ENCODE data around the gene CCIN.
"Not testable (repeated sequence)": the region's sequence is repeated elsewhere in the genome, so short reads cannot be mapped to it uniquely, and the experiment has no call there.

The CCIN gene

DNA sequence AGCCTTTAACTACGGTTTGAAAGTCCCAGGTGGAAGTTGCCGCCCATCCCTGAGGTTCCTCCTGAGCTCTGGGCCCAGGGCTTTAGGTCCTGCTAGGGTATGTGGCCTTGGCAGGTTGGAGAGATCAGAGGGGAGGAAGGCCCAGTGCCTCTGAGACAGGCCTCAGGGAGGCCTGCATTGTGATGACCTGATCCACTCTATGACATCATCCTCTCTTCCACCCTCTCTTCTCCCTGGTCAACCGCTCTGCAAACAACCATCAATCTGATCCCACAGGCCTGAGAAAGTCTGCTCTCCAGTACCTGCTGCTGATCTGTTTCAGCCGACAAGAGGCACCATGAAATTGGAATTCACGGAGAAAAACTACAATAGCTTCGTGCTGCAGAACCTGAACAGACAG, at the start of gene CCIN:
CCIN (plus strand) TSS at position 223 of the 400 bp plus-strand sequence; CDS start at position 338, 115 bp downstream.
- H3K27ac Mint-ChIP-seq: no peak within 1 kb of the TSS
- no peaks in the 10 kb centered on the region for H3K36me3 Mint-ChIP-seq (ENCODE audit: low read depth)
- H3K9me3 Mint-ChIP-seq: no peaks in the 10 kb centered on the region
- H3K4me3 Mint-ChIP-seq: no peak within 1 kb of the TSS
- peaks cover 7% of the 10 kb centered on the region for H3K4me1 Mint-ChIP-seq (ENCODE audit: low read depth)
- no peaks in the 10 kb centered on the region for H3K27me3 Mint-ChIP-seq

DNA sequence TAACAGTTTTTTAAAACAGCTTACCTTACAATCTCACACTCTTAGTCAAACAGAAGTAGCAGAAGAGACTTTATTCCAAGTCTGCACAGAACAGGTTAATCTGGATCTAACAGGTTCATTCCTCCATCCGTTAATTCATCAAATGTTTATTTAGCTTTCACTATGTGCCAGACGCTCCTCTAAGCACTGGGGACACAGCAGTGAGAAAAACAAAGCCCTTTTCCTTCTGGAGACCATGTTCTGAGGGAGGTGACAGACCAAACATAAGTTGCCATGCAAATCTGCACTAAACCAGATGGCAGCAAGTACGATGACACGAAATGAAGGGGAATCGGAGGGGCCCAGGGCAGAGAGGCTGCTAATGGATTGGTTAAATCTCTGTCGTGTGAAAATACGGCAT, 49.7 kb upstream of the CCIN start:
- no peaks in the 10 kb centered on the region for H3K4me1 Mint-ChIP-seq (ENCODE audit: low read depth)

DNA sequence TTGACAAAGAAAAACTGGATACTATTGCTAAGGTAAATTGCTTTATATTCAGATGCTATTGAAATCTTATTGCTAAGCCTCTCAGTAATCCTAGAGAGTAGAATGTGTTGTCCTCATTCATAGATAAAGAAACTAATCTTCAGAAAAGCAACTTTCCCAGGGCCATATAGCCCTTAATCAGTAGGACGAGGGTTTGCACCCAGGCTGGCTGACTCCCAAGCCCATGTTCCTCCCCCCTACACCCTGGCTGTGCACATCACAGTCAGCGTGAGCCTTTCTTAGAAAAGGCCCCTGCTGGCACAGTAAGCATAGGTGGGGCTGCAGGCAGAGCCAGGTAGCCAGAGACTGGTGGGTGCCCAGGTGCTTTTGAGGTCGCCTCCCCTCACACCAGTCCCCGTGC, 48.5 kb upstream of the CCIN start:
- peaks cover 5% of the 10 kb centered on the region for H3K4me1 Mint-ChIP-seq (ENCODE audit: low read depth)
- H3K4me3 Mint-ChIP-seq: no peak overlapping the region

More for the DNA sequence above, 49.7 kb upstream of the CCIN start:
- Mint-ChIP-seq H3K27me3 (no peaks in the 10 kb centered on the region), H3K27ac (no peak overlapping the region), H3K9me3 (no peaks in the 10 kb centered on the region), H3K4me3 (no peak overlapping the region), H3K36me3 (ENCODE audit: low read depth) (peaks cover 8% of the 10 kb centered on the region)

DNA sequence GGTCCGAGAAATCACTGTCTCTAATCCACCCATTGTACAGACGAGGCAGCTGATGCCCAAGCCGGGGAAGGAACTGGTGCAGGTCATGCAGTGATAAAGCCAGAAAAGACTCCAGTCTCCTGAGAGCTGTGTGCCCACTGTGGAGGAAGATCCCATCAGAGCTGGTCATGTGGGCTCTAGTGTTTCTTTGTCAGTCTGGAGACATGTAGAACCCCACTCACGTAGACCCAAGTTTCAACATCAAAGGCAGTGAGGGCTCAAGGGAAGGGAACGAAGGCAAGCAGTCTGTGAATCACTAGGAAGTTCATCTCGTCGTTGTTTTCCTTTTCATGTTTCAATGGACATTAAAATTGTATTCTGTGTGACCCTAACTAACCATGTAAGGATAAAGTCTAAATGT, 47.2 kb upstream of the CCIN start:
- H3K27ac Mint-ChIP-seq: no peak overlapping the region
- peaks cover 5% of the 10 kb centered on the region for H3K4me1 Mint-ChIP-seq (ENCODE audit: low read depth)
- H3K36me3 Mint-ChIP-seq (ENCODE audit: low read depth): peaks cover 8% of the 10 kb centered on the region
- no peaks in the 10 kb centered on the region for H3K9me3 Mint-ChIP-seq
- no peak overlapping the region for H3K4me3 Mint-ChIP-seq
- H3K27me3 Mint-ChIP-seq: no peaks in the 10 kb centered on the region

More for the DNA sequence above, 48.5 kb upstream of the CCIN start:
- Mint-ChIP-seq H3K27me3 (no peaks in the 10 kb centered on the region), H3K27ac (no peak overlapping the region), H3K9me3 (no peaks in the 10 kb centered on the region), H3K36me3 (ENCODE audit: low read depth) (peaks cover 8% of the 10 kb centered on the region)

DNA sequence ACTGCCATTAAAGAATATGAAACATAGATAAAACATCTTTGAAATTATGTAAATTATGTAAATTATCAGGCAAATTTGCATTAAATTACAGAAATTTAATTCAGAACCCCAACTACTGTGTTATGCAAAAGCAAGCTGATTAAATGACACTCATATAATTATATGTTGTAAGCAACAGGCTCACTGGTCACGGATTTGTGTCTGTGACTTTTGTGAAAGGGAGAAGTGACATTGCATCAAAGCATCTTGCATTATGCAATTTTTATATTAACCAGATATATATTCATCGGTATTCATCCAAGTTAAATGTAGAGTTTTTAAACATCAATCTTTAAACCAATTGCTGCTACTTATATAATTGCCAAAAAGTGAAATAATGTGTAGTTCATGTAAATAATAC, 45.7 kb upstream of the CCIN start:
- H3K4me1 Mint-ChIP-seq (ENCODE audit: low read depth): peaks cover 14% of the 10 kb centered on the region
- peaks cover 4% of the 10 kb centered on the region for H3K36me3 Mint-ChIP-seq (ENCODE audit: low read depth)
- no peaks in the 10 kb centered on the region for H3K27me3 Mint-ChIP-seq
- H3K4me3 Mint-ChIP-seq: no peak overlapping the region
- H3K27ac Mint-ChIP-seq: no peak overlapping the region
- no peaks in the 10 kb centered on the region for H3K9me3 Mint-ChIP-seq

DNA sequence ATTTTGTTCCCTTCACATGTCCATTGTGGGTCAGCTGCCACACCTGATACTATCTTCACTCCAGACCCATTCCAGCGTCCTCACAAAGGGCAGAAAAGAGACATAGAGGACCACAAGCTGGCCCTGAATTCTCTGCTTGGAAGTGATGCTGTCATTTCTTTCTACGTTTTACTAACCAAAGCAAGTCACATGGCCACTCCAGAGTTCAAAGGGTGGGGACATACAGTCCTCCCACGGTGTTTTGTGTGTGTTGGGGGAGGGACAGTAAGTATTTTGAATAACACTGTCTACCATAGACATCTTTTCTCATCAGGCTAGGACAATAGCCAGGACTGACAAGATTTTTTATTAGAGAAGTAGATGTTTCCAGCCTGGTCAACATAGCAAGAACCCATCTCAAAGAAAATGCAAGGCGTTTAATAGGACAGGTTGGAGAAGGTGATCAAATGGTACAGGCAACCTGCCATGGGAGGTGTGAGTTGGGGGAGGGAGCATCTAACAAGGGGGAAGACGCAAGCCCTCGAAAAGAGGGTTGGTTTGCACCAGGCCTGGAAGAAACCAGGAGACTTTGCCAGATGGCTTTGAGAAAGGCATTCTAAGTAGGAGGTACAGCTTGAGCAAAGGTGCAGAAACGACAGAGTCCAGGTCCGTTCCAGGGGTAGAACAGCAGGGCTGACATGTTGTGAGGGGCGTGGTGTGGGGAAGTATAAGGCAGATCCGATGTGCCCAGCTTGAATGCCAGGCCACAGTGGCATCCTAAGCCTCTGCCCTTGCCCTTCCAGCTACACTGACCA, 43.9 kb upstream of the CCIN start:
- H3K36me3 Mint-ChIP-seq (ENCODE audit: low read depth): peaks cover 4% of the 10 kb centered on the region
- no peak overlapping the region for H3K4me3 Mint-ChIP-seq
- no peak overlapping the region for H3K27ac Mint-ChIP-seq
- H3K9me3 Mint-ChIP-seq: no peaks in the 10 kb centered on the region
- H3K4me1 Mint-ChIP-seq (ENCODE audit: low read depth): peaks cover 14% of the 10 kb centered on the region
- no peaks in the 10 kb centered on the region for H3K27me3 Mint-ChIP-seq

DNA sequence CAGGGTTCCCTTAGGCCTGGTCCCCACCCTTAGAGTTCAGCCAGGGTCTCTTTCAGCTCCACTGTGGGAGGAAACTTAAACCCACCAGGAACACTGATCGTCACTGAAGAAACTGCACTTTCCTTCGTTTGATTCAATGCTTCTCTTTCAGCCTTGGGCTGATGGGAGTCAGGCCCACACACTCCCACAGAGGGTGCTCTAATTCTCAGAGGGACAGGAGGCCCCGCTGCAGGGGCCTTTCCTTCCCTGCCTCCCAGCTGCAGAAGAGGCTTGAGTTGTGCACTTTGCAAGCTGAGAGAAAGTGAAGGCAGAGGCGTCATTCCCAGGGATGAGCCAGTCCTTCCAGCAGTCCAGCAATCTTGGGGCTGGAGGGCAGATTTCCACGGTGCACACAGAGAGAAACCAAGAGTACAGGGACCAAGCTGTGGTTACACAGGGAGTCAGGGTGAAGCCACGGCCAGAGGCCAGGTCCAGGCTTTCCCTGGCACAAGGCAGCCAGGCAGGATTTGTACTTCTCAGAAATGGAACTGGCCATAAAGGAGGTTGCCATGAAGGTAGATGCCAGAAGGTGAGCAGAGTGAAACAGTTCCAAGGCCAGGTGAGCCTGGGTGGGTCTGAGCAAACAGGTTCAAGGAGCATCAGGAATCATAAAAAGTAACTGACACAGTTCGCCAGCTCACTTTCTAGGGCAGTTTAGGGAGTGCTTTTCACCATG, 43.0 kb upstream of the CCIN start:
- Mint-ChIP-seq H3K9me3 (no peaks in the 10 kb centered on the region), H3K27me3 (no peaks in the 10 kb centered on the region), H3K36me3 (ENCODE audit: low read depth) (peaks cover 4% of the 10 kb centered on the region), H3K4me3 (no peak overlapping the region), H3K4me1 (ENCODE audit: low read depth) (peaks cover 14% of the 10 kb centered on the region), H3K27ac (no peak overlapping the region)

DNA sequence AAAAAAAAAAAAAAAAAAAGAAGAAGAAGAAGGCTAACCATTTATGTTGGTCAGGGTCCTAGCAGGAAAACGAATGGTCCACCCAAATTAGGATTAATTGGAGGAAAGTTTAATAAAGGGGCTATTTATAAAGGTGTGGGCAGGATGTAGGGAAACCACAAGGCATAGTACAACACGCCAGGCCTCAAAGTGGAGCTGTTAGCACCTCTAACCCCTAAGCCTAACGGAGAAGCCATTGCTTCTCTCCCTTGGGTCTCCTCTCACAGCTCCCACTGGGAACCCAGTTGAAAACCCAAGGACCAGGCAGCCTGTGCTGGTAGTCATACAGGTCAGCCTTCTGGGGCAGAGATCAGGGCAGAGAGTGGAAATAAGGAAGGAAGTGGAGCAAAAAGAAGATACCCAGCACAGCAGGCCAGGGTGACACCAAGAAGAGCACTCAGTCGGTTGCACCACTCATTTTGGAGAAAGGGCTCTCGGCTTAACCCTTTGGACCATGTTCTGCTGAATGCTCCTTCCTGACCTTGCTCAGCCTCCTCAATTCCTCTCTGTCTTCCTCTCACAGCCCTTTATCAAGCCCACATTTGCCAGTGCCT, 41.4 kb upstream of the CCIN start:
- Mint-ChIP-seq H3K9me3 (no peaks in the 10 kb centered on the region), H3K4me1 (ENCODE audit: low read depth) (peaks cover 14% of the 10 kb centered on the region), H3K27ac (no peak overlapping the region), H3K27me3 (no peaks in the 10 kb centered on the region), H3K4me3 (no peak overlapping the region), H3K36me3 (ENCODE audit: low read depth) (no peaks in the 10 kb centered on the region)

DNA sequence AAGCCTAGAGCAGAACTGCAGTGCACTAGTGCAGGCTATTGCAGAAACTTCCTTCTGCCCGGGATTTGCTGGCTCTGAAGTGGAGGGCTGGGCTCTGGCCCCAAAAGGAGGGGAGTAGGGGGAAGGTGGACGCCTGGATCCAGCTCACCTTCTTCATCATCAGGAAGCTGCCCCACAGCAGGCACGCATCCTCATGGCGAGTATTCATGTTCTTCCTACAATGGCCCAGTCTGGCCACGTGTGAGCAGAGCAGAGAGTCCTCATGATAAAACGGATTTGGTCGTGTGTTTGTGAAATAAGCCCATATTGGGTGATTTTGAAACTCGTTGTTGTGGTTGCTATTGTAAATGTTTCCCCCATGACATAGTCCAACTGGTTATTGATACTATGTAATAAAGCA, 40.8 kb upstream of the CCIN start:
- Mint-ChIP-seq H3K4me3 (no peak overlapping the region), H3K4me1 (ENCODE audit: low read depth) (peaks cover 14% of the 10 kb centered on the region), H3K27ac (no peak overlapping the region), H3K27me3 (no peaks in the 10 kb centered on the region), H3K9me3 (no peaks in the 10 kb centered on the region), H3K36me3 (ENCODE audit: low read depth) (no peaks in the 10 kb centered on the region)

DNA sequence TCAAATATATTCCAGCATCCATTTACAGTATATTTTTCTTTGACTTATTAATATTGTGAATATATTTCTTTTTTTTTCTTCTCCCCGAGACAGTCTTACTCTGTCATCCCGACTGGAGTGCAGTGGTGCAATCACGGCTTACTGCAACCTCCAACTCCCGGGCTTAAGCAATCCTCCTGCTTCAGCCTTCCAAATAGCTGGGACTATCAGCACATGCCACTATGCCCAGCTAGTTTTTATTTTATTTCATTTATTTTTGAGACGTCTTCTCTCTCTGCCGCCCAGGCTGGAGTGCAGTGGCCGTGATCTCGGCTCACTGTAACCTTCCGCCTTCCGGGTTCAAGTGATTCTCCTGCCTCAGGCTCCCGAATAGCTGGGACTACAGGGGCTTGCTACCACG, 40.0 kb upstream of the CCIN start:
- peaks cover 14% of the 10 kb centered on the region for H3K4me1 Mint-ChIP-seq (ENCODE audit: low read depth)

DNA sequence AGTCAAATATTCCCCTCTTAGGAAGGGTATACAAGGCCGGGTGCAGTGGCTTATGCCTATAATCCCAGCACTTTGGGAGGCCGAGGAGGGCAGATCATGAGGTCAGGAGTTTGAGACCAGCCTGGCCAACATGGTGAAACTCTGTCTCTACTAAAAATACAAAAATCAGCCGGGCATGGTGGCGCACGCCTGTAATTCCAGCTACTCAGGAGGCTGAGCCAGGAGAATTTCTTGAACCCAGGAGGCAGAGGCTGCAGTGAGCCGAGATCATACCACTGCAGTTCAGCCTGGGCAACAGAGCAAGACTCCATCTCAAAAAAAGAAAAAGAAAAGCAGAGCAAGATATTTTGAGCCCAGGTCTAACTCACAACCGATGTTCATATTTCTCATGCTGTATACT, 37.5 kb upstream of the CCIN start:
- H3K9me3 Mint-ChIP-seq; H3K4me1 Mint-ChIP-seq (ENCODE audit: low read depth); H3K27ac Mint-ChIP-seq; H3K4me3 Mint-ChIP-seq; H3K36me3 Mint-ChIP-seq (ENCODE audit: low read depth); H3K27me3 Mint-ChIP-seq: not testable (repeated sequence)

More for the DNA sequence above, 40.0 kb upstream of the CCIN start:
- Mint-ChIP-seq H3K27ac (no peak overlapping the region), H3K4me3 (no peak overlapping the region), H3K9me3 (no peaks in the 10 kb centered on the region), H3K27me3 (no peaks in the 10 kb centered on the region), H3K36me3 (ENCODE audit: low read depth) (no peaks in the 10 kb centered on the region)

DNA sequence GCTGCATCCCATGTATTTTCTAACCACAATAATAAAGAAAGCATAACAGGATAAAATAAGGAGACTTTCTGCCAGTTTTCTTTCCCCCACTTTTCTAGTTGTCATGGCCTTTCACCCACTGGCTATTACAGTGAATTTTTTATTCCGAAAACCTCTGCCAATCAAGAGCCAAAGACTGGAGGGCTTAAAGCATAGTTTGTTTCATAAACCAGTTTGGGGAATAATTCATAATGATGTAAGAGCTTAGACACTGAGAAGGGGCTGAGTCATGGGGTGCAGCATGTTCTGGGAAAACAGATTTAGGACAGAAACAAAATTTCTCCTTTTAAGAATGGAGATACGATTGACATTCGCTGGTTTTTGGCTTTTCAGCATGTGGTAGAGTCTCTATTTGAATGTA, 37.1 kb upstream of the CCIN start:
- Mint-ChIP-seq H3K9me3 (no peaks in the 10 kb centered on the region), H3K36me3 (ENCODE audit: low read depth) (no peaks in the 10 kb centered on the region), H3K4me3 (no peak overlapping the region), H3K4me1 (ENCODE audit: low read depth) (peaks cover 11% of the 10 kb centered on the region), H3K27ac (no peak overlapping the region), H3K27me3 (no peaks in the 10 kb centered on the region)

DNA sequence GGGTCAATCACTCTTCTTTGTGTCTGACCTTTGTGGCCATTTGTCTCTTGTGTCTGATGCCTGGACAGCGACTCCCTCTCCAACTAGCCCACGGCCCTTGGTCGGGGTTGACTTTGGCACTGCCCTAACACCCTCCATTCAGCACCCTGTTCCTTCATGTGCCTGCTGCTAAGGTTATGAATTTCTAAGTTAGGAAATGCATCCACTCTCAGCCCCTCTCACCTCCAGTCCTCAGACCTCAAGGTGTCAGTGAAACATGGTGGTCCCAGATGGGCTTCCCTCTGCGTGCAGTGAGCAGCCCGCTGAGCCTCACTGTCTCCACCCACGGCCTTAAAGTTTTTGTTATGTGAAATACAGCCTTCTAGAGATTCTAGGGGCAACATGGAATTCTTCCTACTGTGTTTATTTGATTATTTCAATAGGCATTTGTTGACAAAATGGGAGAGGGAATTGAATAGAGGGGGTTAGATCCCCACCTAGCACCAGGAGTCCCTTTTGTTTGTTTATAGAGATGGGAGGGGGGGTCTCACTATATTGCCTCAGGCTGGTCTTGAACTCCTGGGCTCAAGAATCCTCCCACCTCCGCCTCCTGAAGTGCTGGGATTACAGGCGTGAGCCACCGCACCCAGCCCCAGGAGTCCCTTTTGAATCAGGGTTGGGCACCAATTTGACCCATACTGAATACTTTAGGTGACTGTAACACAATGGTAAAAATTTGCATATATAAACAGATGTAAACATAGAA, 34.3 kb upstream of the CCIN start:
- Mint-ChIP-seq H3K4me3 (peak overlapping the region; percentile 71), H3K4me1 (ENCODE audit: low read depth) (peaks cover 31% of the 10 kb centered on the region), H3K27me3 (no peaks in the 10 kb centered on the region), H3K27ac (no peak overlapping the region), H3K36me3 (ENCODE audit: low read depth) (no peaks in the 10 kb centered on the region), H3K9me3 (no peaks in the 10 kb centered on the region)

DNA sequence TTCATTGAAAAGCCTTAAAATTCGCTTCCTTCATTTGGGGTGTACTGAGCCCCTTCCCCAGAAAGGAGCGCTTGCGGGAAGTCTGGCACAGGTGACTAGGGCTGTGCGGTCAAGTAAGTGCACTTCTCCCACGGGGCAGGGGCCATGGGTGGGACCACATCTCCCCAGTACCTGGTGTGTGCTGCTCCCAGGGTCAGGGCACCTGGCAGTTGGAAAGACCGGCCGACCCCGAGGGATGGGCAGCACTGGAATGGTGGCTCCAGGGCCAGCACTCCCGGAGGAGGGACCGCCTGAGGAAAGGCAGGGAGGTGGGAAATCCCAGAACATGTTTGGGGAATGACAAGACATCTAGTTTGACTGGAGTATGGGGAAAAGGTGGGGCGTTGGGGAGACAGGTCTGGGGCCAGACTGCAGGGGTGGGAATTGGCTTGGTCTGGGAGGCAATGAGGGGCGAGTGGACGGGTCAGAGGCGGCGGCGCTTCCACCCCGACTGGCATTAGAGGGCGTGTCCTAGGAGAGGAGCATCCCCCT, 33.4 kb upstream of the CCIN start:
- Mint-ChIP-seq H3K4me3 (peak overlapping the region; percentile 71), H3K27ac (peak overlapping the region; percentile 65), H3K27me3 (no peaks in the 10 kb centered on the region), H3K9me3 (no peaks in the 10 kb centered on the region), H3K36me3 (ENCODE audit: low read depth) (no peaks in the 10 kb centered on the region), H3K4me1 (ENCODE audit: low read depth) (peaks cover 39% of the 10 kb centered on the region)
